Measurements from ENCODE around the gene PGAP1.

The PGAP1 gene

GRCh38 chr2:196783431-196784094 is 142.9 kb downstream of the PGAP1 start:
- DNase-seq (ENCODE audit: insufficient read length, low spot score) (no peak), FAIRE-seq (no peak)
- TF ChIP-seq CTCF (IDR thresholded peaks at IDR 0.05; ENCODE audit: insufficient read depth, missing control alignments): no peak

Measured in D721Med (cell line).